ENCODE measurements around the gene UNC13A. TPM values are rescaled to one million over a fixed set of nuclear protein-coding genes. Genes with fewer than 3 reads are reported as not detected.

UNC13A gene
- total and polyA plus RNA-seq, 2 donors (not counting 3 experiments of a cell fraction or from before 2014, with no cell fraction given), result 0.04 to 0.09 TPM

DNA sequence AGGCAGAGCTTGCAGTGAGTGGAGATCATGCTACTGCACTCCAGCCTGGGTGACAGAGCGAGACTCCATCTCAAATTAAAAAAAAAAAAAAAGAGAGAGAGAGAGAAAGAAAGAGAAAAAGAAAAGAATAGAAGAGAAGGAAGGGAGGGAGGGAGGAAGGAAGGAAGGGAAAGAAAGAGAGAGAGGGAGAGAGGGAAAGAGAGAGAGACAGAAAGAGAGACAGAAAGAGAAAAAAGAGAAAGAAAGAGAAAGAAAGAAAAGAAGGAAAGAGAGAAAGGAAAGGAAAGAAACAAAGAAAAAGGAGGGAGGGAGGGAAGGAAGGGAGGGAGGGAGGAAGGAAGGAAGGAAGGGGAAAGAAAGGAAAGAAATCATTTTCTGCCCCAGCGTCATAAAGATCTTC, 7.0 kb upstream of the UNC13A start:
- H3K4me2 ChIP-seq (ENCODE audit: insufficient read depth, low read length), result no peak overlapping the region
- intact Hi-C loops (cut with micrococcal nuclease) (no loop called here), dilution Hi-C loops (cut with MboI; ENCODE audit: extremely low pct_ligation_motif_present, low sequenced_read_pairs) (no loop called here)
- H3K4me1 ChIP-seq (ENCODE audit: control insufficient read depth, extremely low read depth, insufficient read depth, low read length), result no peaks in the 10 kb centered on the region
- H3K79me2 ChIP-seq (ENCODE audit: control insufficient read depth, insufficient read depth, low read length), result no peaks in the 10 kb centered on the region
- H3K9ac ChIP-seq (replicated peaks; ENCODE audit: extremely low read depth, insufficient read depth, low read length), result no peak overlapping the region
- H4K20me1 ChIP-seq (replicated peaks; ENCODE audit: control insufficient read depth, extremely low read depth, insufficient read depth, low read length), result no peaks in the 10 kb centered on the region
- H3K4me3 ChIP-seq (replicated peaks in 1 of 3; ENCODE audit: insufficient read depth in 1 of 3, low read depth in 1 of 3, low read length in 3 of 3), result no peak overlapping the region
- no peaks in the 10 kb centered on the region for H3K9me3 ChIP-seq (replicated peaks; ENCODE audit: control insufficient read depth, insufficient read depth, low read length)
- FAIRE-seq (no peak), DNase-seq (ENCODE audit: low read depth, low spot score) (no peak)
- no peak overlapping the region for H2AFZ ChIP-seq (ENCODE audit: low read depth, low read length)
- H3K9me1 ChIP-seq (replicated peaks; ENCODE audit: control insufficient read depth, extremely low read depth, insufficient read depth, low read length), result no peaks in the 10 kb centered on the region
- peaks cover 3 to 5% of the 10 kb centered on the region in 2 experiments for H3K27me3 ChIP-seq (ENCODE audit: control insufficient read depth in 2 of 2, insufficient read depth in 2 of 2, low read length in 2 of 2)
- TF ChIP-seq, protein P1, sequence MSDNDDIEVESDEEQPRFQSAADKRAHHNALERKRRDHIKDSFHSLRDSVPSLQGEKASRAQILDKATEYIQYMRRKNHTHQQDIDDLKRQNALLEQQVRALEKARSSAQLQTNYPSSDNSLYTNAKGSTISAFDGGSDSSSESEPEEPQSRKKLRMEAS (IDR thresholded peaks at IDR 0.05; ENCODE audit: insufficient read depth, insufficient read length), result no peak
- no peak for TF ChIP-seq FOS (IDR thresholded peaks at IDR 0.05; ENCODE audit: borderline replicate concordance, insufficient read depth, low read length)
- no peak for TF ChIP-seq MYC (IDR thresholded peaks at IDR 0.05; ENCODE audit: low read depth, low read length)
- no peak for TF ChIP-seq JUN (IDR thresholded peaks at IDR 0.05; ENCODE audit: borderline replicate concordance, insufficient read depth, insufficient read length, low read depth)
- TF ChIP-seq GATA2 (IDR thresholded peaks at IDR 0.05; ENCODE audit: insufficient read depth, insufficient read length, low read depth, low read length), result no peak
- TF ChIP-seq, protein P2, sequence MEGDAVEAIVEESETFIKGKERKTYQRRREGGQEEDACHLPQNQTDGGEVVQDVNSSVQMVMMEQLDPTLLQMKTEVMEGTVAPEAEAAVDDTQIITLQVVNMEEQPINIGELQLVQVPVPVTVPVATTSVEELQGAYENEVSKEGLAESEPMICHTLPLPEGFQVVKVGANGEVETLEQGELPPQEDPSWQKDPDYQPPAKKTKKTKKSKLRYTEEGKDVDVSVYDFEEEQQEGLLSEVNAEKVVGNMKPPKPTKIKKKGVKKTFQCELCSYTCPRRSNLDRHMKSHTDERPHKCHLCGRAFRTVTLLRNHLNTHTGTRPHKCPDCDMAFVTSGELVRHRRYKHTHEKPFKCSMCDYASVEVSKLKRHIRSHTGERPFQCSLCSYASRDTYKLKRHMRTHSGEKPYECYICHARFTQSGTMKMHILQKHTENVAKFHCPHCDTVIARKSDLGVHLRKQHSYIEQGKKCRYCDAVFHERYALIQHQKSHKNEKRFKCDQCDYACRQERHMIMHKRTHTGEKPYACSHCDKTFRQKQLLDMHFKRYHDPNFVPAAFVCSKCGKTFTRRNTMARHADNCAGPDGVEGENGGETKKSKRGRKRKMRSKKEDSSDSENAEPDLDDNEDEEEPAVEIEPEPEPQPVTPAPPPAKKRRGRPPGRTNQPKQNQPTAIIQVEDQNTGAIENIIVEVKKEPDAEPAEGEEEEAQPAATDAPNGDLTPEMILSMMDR (IDR thresholded peaks at IDR 0.05; ENCODE audit: extremely low read depth in 1 of 2, insufficient read depth in 1 of 2, low read depth in 1 of 2, low read length in 2 of 2), result no peak
- TF ChIP-seq EZH2 (IDR thresholded peaks at IDR 0.05; ENCODE audit: borderline replicate concordance, low read depth, low read length, severe bottlenecking), result no peak
- TF ChIP-seq POLR2A (IDR thresholded peaks at IDR 0.05; ENCODE audit: low read depth, low read length), result no peak
- CTCF ChIA-PET, result no interaction called here
- POLR2A ChIA-PET, result no interaction called here
- BruUV-seq (replicated peaks), result no TSS peak
- no peak overlapping the region for H3K27ac ChIP-seq (ENCODE audit: insufficient read depth, low read depth, low read length)
- H3K36me3 ChIP-seq (ENCODE audit: control insufficient read depth in 2 of 2, extremely low read depth in 1 of 2, insufficient read depth in 2 of 2, low read length in 2 of 2), result no peaks in the 10 kb centered on the region

All from endothelial cell of umbilical vein (primary cell).